Keratinocyte (primary cell): ENCODE data around the gene EPHA3. TPM values are rescaled to one million over a fixed set of nuclear protein-coding genes. Genes with fewer than 3 reads are reported as not detected.

Experiments
- DNase-seq: peaks from one replicate; pipeline ENCODE4 v3.0.0-alpha.2; 2011; ENCODE audit warnings: low read depth, missing footprints, low spot score
- FAIRE-seq: peaks from 2 replicates; lab custom pipeline; 2011; peaks lifted over from hg19 to GRCh38; lab: Jason Lieb, UNC
- H2AFZ ChIP-seq: 2 replicates; pipeline ENCODE4 v1.6.0; 2012; ENCODE audit warnings: low read length, control low read depth, inconsistent platforms; ENCODE audit not compliant: control insufficient read depth
- H3K27ac ChIP-seq: 2 replicates; pipeline ENCODE4 v1.5.1; 2011; ENCODE audit warnings: low read length; ENCODE audit not compliant: control insufficient read depth, insufficient read depth
- H3K27me3 ChIP-seq: 3 replicates; pipeline ENCODE4 v1.6.0; 2011; ENCODE audit warnings: low read length; ENCODE audit not compliant: control insufficient read depth, insufficient read depth; ENCODE audit errors: extremely low read depth
- H3K36me3 ChIP-seq, 2 experiments: 2 replicates in 1 of 2; 3 replicates in 1 of 2; pipeline ENCODE4 v1.5.1; 2011; ENCODE audit warnings: low read length in 2 of 2, mild to moderate bottlenecking in 1 of 2; ENCODE audit not compliant: control insufficient read depth in 2 of 2, insufficient read depth in 2 of 2; ENCODE audit errors: extremely low read depth in 1 of 2
- H3K4me1 ChIP-seq: 3 replicates; pipeline ENCODE4 v1.5.1; 2011; ENCODE audit warnings: low read length; ENCODE audit not compliant: control insufficient read depth, insufficient read depth; ENCODE audit errors: extremely low read depth
- H3K4me2 ChIP-seq: 3 replicates; pipeline ENCODE4 v1.6.0; 2011; ENCODE audit warnings: low read depth, low read length; ENCODE audit not compliant: control insufficient read depth, insufficient read depth; ENCODE audit errors: extremely low read depth
- H3K4me3 ChIP-seq, 3 experiments: fragments of 200-600 bp in 1 of 3; sonication (generic) in 1 of 3; 2 replicates in 2 of 3; 3 replicates in 1 of 3; pipeline ENCODE4 v1.5.1; 2011 to 2016; ENCODE audit warnings: low read length in 3 of 3, mild to moderate bottlenecking in 3 of 3, control low read depth in 2 of 3, inconsistent platforms in 1 of 3, low read depth in 1 of 3, mixed read lengths in 1 of 3, mixed run types in 1 of 3, moderate library complexity in 1 of 3; ENCODE audit not compliant: control insufficient read depth in 2 of 3, insufficient read depth in 2 of 3; ENCODE audit errors: extremely low read depth in 1 of 3
- H3K79me2 ChIP-seq: 2 replicates; pipeline ENCODE4 v1.6.0; 2012; ENCODE audit warnings: low read length; ENCODE audit not compliant: control insufficient read depth, insufficient read depth
- H3K9ac ChIP-seq: 3 replicates; pipeline ENCODE4 v1.6.0; 2011; ENCODE audit warnings: low read length; ENCODE audit not compliant: control insufficient read depth, insufficient read depth; ENCODE audit errors: extremely low read depth
- H3K9me1 ChIP-seq: 3 replicates; pipeline ENCODE4 v1.6.0; 2011; ENCODE audit warnings: low read length; ENCODE audit not compliant: control insufficient read depth, insufficient read depth; ENCODE audit errors: extremely low read depth
- H3K9me3 ChIP-seq: 2 replicates; pipeline ENCODE4 v1.5.1; 2012; ENCODE audit warnings: low read depth, low read length; ENCODE audit not compliant: control insufficient read depth
- H4K20me1 ChIP-seq: 3 replicates; pipeline ENCODE4 v1.6.0; 2011; ENCODE audit warnings: low read length; ENCODE audit not compliant: control insufficient read depth, insufficient read depth; ENCODE audit errors: extremely low read depth
- CTCF ChIP-seq, 3 experiments: IDR thresholded peaks in 1 of 3; conservative IDR thresholded peaks in 1 of 3; optimal IDR thresholded peaks in 1 of 3; 2 replicates in 2 of 3; 3 replicates in 1 of 3; pipeline versions ENCODE3 to v1.5.1; 2011; ENCODE audit warnings: low read length in 3 of 3, mild to moderate bottlenecking in 3 of 3, moderate library complexity in 2 of 3, control low read depth in 1 of 3, inconsistent platforms in 1 of 3; ENCODE audit not compliant: insufficient read depth in 2 of 3; ENCODE audit errors: extremely low read depth in 1 of 3
- EZH2 ChIP-seq: IDR thresholded peaks from one replicate; pipeline ENCODE4 v1.6.1; 2012; ENCODE audit warnings: inconsistent platforms, mild to moderate bottlenecking, low read length, moderate library complexity
- dilution Hi-C: fragments of 300-500 bp; cut with MboI; formaldehyde crosslinking; loops from one replicate; pipeline ENCODE4 v1.7.0; 2020; ENCODE audit warnings: low sequenced_read_pairs; ENCODE audit not compliant: extremely low pct_ligation_motif_present
- polyA plus RNA-seq, 5 experiments: library from polyadenylated mRNA; depleted of rRNA in 3 of 5; stranded (reverse) in 3 of 5; stranded (forward) in 1 of 5; unstranded in 1 of 5; fragments of >200 nt; gene quantifications; 1 replicate in 1 of 5; 2 replicates in 3 of 5; 3 replicates in 1 of 5; pipeline versions ENCODE4 v1.2.1 to v1.2.3, GENCODE V29; 2011 to 2012; ENCODE audit warnings: missing spikeins in 2 of 5, low read depth in 1 of 5, low replicate concordance in 1 of 5

The EPHA3 gene
- polyA plus RNA-seq, 1 donor (not counting 4 experiments of a cell fraction or from before 2014, with no cell fraction given), result 0.13 TPM

GRCh38 chr3:89113893-89114840 is 6.7 kb downstream of the EPHA3 start:
- no peak for DNase-seq
- Histone ChIP-seq H2AFZ (peak overlapping the region; percentile 92), H3K9ac (peak overlapping the region; percentile 16), H3K27me3 (no peaks in the 10 kb centered on the region), H3K4me1 (peaks cover 10% of the 10 kb centered on the region), H3K79me2 (no peaks in the 10 kb centered on the region), H3K9me1 (no peaks in the 10 kb centered on the region), H3K4me2 (peak overlapping the region; percentile 91), H3K9me3 (no peaks in the 10 kb centered on the region), H3K36me3 (no peaks in the 10 kb centered on the region), H4K20me1 (no peaks in the 10 kb centered on the region), H3K4me3 (peak overlapping the region; percentile 28 to 69 (median 66)), H3K27ac (no peak overlapping the region)
- peak; percentile 86 for FAIRE-seq
- TF ChIP-seq EZH2, result no peak
- peak; percentile 66 to 97 (median 96) for TF ChIP-seq CTCF (optimal IDR thresholded peaks at IDR 0.05 in 1 of 3, IDR thresholded peaks at IDR 0.05 in 1 of 3, conservative IDR thresholded peaks at IDR 0.05 in 1 of 3; ENCODE audit: extremely low read depth in 1 of 3, insufficient read depth in 2 of 3, low read length in 3 of 3)
- dilution Hi-C loops, result no loop called here

- H3K4me2 ChIP-seq, result peak overlapping the region; percentile 91
- peak overlapping the region; percentile 92 for H2AFZ ChIP-seq
- no peaks in the 10 kb centered on the region for H3K9me3 ChIP-seq
- TF ChIP-seq EZH2 (no peak), CTCF (optimal IDR thresholded peaks at IDR 0.05 in 1 of 3, IDR thresholded peaks at IDR 0.05 in 1 of 3, conservative IDR thresholded peaks at IDR 0.05 in 1 of 3; ENCODE audit: extremely low read depth in 1 of 3, insufficient read depth in 2 of 3, low read length in 3 of 3) (peak in 1 of 3 experiments; percentile 11)
- no peaks in the 10 kb centered on the region for H3K9me1 ChIP-seq
- peaks cover 10% of the 10 kb centered on the region for H3K4me1 ChIP-seq
- H3K9ac ChIP-seq, result no peak overlapping the region
- FAIRE-seq (no peak), DNase-seq (no peak)
- no peaks in the 10 kb centered on the region for H3K27me3 ChIP-seq
- H3K79me2 ChIP-seq, result no peaks in the 10 kb centered on the region
- no peaks in the 10 kb centered on the region for H3K36me3 ChIP-seq
- no peaks in the 10 kb centered on the region for H4K20me1 ChIP-seq
- peak overlapping the region; percentile 28 to 69 (median 66) for H3K4me3 ChIP-seq
- dilution Hi-C loops, result no loop called here
- no peak overlapping the region for H3K27ac ChIP-seq
Observed at GRCh38 chr3:89114841-89115223, 7.4 kb downstream of the EPHA3 start.
